Ureter (tissue), 1 donor: ENCODE results near the gene NTNG1. TPM values are rescaled to one million over a fixed set of nuclear protein-coding genes. Genes with fewer than 3 reads are reported as not detected.

Experiments
- DNase-seq: peaks from one replicate; pipeline ENCODE4 v3.0.0-alpha.2; 2020; ENCODE audit warnings: low spot score
- total RNA-seq: library from RNA; stranded (reverse); gene quantifications from one replicate; pipeline ENCODE4 v1.2.4, GENCODE V29; 2023
- donor health status: DM: yes; HTN: yes; CAD: no.

Gene NTNG1
- total RNA-seq, 1 donor from 2014 or later: 9.9 TPM

DNA sequence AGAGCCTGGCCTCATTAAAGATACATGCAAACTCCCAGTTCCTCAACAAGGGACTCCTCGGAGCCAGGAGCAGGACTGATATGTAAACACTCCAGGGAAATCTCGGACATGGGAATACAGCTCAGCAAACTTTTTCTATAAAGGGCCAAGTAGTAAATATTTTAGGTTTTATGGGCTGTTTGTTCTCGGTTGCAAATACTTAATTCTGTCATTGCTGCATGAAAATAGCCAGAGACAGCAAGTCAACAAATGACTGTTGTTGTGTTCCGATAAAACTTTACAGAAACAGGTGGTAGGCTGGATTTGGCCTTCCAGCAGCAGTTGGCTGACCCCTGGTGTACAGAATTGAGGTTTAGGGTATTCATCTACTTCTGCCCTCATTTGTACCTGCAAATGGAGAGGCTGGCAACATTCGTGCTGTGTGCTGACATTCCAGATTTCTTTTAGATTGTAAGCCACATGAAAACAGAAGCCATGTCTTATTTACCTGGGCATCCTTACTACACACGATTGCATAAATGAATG is 360.3 kb downstream of the NTNG1 start:
- DNase-seq: no peak

DNA sequence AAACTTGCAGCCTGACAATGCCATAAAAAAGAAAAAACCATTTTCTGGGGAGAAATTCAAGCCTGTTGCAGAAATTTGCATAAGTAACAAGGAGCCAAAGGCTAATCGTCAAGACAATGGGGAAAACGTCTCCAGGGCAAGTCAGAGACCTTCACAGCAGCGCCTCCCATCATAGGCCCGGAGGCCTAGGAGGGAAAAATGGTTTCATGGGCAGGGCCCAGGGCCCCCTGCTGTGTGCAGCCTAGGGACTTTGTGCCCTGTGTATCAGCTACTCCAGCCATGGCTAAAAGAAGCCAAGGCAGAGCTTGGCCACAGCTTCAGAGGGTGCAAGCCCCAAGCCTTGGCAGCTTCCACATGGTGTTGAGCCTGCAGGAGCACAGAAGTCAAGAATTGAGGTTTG is 369.5 kb downstream of the NTNG1 start:
- no peak for DNase-seq

GRCh38 chr1:107512836-107513235 is 372.0 kb downstream of the NTNG1 start:
- DNase-seq: no peak

DNA sequence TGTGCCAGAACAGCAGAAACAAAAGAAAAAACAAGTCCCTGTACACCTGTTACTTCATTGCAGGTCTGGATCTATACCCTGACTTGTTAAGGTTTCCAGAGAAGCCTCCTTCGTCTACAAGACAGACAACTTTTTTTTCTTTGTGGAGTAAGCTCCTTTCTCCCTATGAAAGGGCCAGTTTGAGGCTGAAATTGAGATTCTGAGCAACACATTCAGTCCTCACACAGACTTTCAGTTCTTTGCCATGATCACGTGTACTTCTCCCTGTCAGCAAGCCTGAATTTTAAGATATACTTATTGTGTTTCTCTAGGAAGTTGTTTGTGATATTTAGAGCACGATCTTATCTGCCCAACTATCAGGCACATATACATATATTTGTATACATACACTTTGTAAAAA is 374.0 kb downstream of the NTNG1 start:
- no peak for DNase-seq

DNA sequence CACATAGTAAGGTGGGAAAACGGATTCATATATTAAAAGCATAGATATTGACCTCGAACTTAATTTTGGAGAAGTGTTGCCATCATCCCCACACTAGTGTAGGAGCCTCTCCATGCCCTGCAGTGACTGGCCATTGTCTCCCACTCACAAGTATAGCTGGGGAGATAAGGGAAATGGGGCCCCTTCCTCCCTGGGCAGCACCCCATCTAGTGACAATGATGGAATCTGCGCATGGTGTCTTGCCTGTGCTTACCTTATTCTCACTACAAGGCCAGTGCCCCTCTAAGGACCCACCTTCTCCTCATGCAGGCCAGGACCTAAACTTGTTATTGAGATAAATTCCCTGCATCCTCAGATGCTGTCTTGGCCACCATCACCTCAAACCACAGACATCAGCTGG is 374.9 kb downstream of the NTNG1 start:
- no peak for DNase-seq

GRCh38 chr1:107523061-107523460 is 382.2 kb downstream of the NTNG1 start:
- DNase-seq: no peak

DNA sequence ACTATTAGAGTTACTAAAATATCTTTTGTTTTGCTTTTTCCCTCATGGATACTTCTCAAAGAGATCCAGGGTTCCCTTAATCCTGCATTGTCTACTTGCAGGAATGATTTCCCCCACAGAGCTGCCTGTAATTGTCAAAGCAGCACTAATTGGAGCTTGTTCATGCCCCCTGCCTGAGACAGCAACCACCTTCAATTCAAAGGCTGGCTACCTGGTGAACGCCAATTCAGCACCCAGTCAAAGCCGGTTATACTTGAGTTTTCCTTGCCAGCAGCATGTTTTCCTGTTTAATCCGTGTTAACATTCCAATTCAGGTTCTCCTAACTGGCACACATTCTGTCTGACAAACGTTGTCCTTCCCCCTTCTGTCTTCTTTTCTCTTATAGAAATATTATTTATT is 382.9 kb downstream of the NTNG1 start:
- DNase-seq: no peak

DNA sequence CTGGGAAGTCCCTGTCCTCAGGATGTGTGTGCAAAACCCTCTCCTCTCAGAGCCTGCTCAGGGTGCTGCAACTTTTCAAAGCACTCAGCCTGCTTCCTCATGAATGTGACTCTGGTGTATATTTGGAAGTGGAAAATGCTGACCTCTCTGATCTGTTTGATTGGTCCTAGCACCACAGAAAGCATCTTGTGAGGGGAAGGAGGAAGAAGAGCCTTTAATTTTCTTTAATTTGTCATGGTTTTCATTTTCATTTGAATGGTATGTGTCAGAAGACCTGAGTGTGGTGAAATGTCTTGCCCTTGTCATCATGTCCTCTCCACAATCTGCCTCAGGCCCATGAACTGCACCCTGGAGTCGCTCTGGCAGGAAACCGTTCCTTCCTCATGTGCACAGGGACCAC is 383.5 kb downstream of the NTNG1 start:
- no peak for DNase-seq

GRCh38 chr1:107525145-107525544 is 384.3 kb downstream of the NTNG1 start:
- no peak for DNase-seq

GRCh38 chr1:107525961-107526360 is 385.1 kb downstream of the NTNG1 start:
- no peak for DNase-seq

DNA sequence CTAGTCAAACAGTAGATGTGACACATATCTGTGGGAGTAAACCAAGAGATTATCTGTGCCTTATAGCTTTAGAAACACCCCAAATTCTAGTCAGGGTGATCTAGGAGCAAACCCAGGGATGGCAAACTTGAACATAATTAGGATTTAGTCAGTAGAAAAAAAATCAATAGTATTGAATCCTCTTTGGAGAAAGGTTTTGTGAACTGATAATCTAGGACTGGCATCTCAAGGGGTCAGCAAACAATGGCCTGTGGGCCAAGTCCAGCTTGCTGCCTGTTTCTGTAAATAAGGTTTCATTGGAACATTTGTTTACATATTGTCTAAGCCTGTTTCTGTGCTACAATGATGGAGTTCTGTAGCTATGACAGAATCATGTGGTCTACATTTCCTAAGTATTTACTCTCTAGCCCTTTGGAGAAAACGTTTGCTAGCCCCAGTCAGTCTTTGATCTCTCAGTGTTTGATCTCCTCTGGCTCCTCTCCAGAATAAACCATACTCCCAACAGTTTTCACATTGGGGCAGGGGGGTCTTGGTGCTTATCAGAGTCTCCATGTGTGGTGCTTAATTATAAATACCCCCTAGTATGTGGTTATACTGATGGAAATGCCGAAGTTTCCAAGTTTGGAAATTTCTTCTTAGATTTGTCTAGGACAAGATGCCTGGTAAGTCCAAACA is 385.8 kb downstream of the NTNG1 start:
- DNase-seq: no peak

DNA sequence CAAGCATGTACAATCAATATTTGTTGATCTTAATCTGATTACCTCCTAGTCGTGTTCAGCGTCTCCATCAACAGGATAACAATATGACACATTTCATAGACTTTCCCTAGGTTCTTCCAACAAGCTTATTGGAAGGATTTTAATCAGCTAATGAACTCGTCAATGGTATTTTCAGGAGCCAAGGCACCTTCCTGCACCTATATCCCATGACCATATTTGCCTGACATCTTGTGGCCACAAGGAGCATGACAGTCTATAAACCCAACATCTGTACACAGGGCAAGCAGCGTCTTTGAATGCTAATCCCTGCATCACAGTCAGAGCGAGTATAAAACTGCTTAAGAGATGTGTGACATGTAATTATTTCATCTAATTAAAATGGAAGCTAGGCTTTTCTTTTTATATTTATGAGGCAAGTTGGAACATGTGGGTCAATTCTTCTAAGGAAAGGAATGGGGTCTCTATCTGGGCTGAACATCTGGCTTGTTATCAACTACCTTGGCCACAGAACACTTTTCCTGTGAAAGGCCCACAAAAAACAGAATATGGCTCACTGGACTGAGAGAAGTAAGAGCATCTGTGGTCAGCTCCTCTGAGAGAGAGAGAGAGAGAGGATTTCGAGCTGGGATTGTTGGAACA is 388.8 kb downstream of the NTNG1 start:
- DNase-seq: no peak

DNA sequence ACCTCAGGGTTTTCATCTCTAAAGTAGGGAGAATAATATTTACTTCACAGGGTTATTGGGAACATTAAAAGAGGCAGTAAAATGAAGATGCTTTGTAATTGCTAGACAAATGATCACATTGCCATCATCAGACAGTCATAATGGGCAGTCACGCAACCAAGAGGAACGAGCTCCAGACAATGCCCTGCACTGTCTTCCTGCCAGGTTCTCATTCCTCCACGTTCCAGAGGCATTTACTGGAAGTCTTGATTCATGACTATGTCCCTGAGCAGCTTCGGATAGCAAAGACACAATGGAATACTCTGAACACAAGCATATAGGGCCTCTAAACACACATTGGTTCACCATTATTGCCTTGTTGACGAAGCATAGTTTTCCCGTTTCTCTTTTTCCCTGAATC is 389.7 kb downstream of the NTNG1 start:
- no peak for DNase-seq

DNA sequence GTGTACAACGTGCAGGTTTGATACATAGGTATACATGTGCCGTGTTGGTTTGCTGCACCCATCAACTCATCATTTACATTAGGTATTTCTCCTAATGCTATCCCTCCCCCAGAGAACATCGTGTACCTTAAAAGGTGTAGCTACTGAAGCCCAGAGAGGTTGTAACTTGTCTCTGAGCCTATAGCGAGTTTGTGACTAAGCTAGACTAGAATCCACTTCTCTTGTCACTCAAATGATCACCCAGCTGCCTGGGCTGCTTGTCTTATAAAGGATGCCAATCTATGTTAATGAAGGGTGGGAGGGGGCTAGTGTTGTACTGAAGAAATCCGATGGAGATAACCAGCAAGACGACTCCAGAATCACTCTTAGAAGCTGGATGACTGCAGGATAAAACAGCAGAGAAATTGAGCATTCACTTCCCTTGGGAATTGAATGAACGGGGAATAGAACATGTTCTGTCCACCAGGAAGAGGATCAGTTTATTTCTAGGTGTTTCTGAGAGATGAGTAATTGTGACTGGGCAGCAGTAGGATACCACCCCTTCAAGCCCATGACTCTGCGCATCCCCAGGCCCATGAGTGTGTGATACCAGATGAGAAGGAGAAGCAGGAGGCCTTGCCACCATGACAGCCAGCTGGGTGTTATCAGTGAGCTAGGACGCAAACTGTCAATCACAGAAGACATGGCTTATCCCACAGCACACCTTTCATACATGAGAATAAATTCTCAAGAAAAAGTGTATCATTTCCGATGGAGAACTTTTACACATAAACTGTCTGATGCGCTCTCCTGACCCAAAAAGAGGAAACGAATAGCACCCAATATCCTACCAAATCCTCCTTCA is 390.4 kb downstream of the NTNG1 start:
- no peak for DNase-seq

DNA sequence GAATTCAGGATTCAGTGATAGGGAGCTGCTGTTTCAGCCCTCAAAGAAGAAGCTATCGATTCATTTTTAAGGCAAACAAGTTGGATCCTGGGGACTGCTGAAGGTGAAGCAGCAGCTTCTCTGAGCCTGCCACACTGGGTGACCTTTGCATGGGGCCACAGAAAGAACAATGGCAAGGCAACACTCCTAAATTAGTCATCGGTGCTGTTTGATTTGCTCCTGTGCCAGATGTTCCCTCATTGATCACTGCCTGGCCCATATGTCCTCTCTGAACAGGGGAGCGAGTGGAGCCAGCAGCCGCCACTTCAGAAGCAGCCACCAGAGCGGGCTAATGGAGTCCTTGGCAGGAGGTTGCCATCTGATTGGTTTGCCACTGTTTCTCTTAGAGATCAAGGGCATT is 391.5 kb downstream of the NTNG1 start:
- no peak for DNase-seq

Other genes with a start within 250 kb of the NTNG1 start
- gene PRMT6, start 84.4 kb upstream of the NTNG1 start, total RNA-seq: 22.2 TPM